GM12892 (cell line): Measurements from ENCODE around the gene ANOS1.

ENCODE experiments used
- POLR2A ChIP-seq: IDR thresholded peaks from 2 replicates; pipeline ENCODE4 v1.6.1; 2011; ENCODE audit warnings: low read depth, low read length, control low read depth
- TAF1 ChIP-seq: IDR thresholded peaks from 2 replicates; pipeline ENCODE4 v1.6.1; 2011; ENCODE audit warnings: low read depth, mild to moderate bottlenecking, control low read depth, low read length, borderline replicate concordance

DNA sequence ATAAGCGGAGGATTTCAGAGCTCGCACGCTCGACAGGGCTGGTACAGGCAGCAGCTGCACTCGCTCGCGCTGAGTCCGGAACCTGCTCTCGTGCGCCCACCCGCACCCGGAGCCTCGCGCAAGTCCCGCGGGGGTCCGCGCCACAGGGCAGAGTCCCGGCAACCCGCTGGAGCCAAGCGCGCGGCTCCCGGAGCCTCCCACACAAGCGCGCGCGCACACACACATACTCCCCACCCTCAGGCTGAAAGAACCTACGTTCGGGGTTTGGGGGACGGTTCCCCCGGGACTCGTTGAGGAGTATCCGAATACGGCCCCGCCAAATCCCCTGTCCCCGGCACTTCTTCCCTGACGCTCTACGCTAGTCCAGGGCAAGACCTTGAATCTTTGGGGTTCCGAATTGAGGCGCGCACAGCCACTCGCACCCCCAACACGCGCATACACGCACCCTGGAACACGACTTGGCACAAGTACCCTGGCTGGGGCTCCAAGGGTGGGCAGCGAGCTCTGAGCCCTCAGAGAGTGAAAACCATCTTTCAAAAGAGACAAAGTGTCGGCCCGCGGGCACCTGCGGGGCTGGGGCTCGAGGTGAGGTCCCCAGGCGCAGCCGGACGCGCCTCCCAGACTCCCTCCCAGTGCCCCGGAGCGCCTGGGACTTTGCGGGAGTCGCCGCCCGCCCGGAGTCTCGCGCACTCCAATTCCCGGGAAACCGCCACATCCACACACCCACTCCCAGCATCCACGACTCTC is 952 bp downstream of the ANOS1 start:
- no peak for TF ChIP-seq POLR2A
- TF ChIP-seq TAF1 = no peak
